GM12878 (cell line): ENCODE data around the gene INPP4B. TPM values are rescaled to one million over a fixed set of nuclear protein-coding genes. Genes with fewer than 3 reads are reported as not detected.

Source experiments
- ATAC-seq: fragments of 200-7000 bp; cut with Tn5 transposase; 3 replicates; pipeline ENCODE4 v1.9.1; 2020; ENCODE audit warnings: mild to moderate bottlenecking, moderate library complexity
- BruUV-seq: library from RNA; stranded (reverse); fragments of 400-500 nt; replicated peaks from 2 replicates; lab custom pipeline; 2021; lab: Mats Ljungman, UMichigan
- CTCF ChIA-PET: fragments of 300-600 bp; sonication (Branson Sonifier 250); formaldehyde crosslinking; extraction: SDS; loops from one replicate; lab custom pipeline; 2021; ENCODE audit warnings: inconsistent platforms; lab: Yijun Ruan, JAX
- POLR2A ChIA-PET: fragments of 350-600 bp; formaldehyde crosslinking; extraction: SDS; loops from one replicate; lab custom pipeline; 2021; ENCODE audit warnings: inconsistent platforms; lab: Charles Lee
- RAD21 ChIA-PET: fragments of 300-600 bp; sonication (Branson Sonifier 250); formaldehyde crosslinking; loops from one replicate; lab custom pipeline; 2023; ENCODE audit warnings: antibody characterized with exemption; ENCODE audit not compliant: unreplicated experiment; lab: Charles Lee
- SMC1A ChIA-PET: fragments of 300-600 bp; sonication (Branson Sonifier 250); formaldehyde crosslinking; loops from one replicate; lab custom pipeline; 2023; ENCODE audit not compliant: unreplicated experiment, uncharacterized antibody; lab: Charles Lee
- DNase-seq: peaks from one replicate; pipeline ENCODE4 v3.0.0-alpha.2; 2011; ENCODE audit warnings: low read depth, low spot score
- FAIRE-seq: peaks from 3 replicates; lab custom pipeline; 2011; peaks lifted over from hg19 to GRCh38; lab: Jason Lieb, UNC
- H2AFZ ChIP-seq: 2 replicates; pipeline ENCODE4 v1.6.0; 2011; ENCODE audit warnings: low read depth, low read length, control low read depth; ENCODE audit not compliant: control insufficient read depth
- H3K27ac ChIP-seq: 2 replicates; pipeline ENCODE4 v1.5.1; 2011; ENCODE audit warnings: control low read depth; ENCODE audit not compliant: control insufficient read depth, insufficient read depth
- H3K27me3 ChIP-seq, 2 experiments: replicated peaks in 1 of 2; 2 replicates each; pipeline versions ENCODE4 v1.6.0 to v1.6.1; 2011; ENCODE audit warnings: low read length in 1 of 2; ENCODE audit not compliant: control insufficient read depth in 2 of 2, insufficient read depth in 2 of 2
- H3K36me3 ChIP-seq, 2 experiments: 2 replicates each; pipeline ENCODE4 v1.5.1; 2011; ENCODE audit warnings: low read length in 1 of 2; ENCODE audit not compliant: control insufficient read depth in 2 of 2, insufficient read depth in 2 of 2
- H3K4me1 ChIP-seq: 2 replicates; pipeline ENCODE4 v1.6.1; 2011; ENCODE audit warnings: mild to moderate bottlenecking, low read length, moderate library complexity, mixed read lengths; ENCODE audit not compliant: control insufficient read depth, insufficient read depth
- H3K4me2 ChIP-seq: 2 replicates; pipeline ENCODE4 v1.6.0; 2011; ENCODE audit warnings: control low read depth; ENCODE audit not compliant: control insufficient read depth, insufficient read depth
- H3K4me3 ChIP-seq: fragments of 200-600 bp; sonication (generic); 2 replicates; pipeline ENCODE4 v1.5.1; 2016
- H3K79me2 ChIP-seq: 2 replicates; pipeline ENCODE4 v1.6.0; 2011; ENCODE audit warnings: low read length; ENCODE audit not compliant: control insufficient read depth, insufficient read depth
- H3K9ac ChIP-seq: 2 replicates; pipeline ENCODE4 v1.8.0; 2011; ENCODE audit warnings: low read length, control low read depth, mixed read lengths; ENCODE audit not compliant: control insufficient read depth, insufficient read depth
- H3K9me3 ChIP-seq: replicated peaks from 3 replicates; pipeline ENCODE4 v1.5.1; 2011; ENCODE audit warnings: mild to moderate bottlenecking, low read length; ENCODE audit not compliant: control insufficient read depth, insufficient read depth
- H4K20me1 ChIP-seq: 2 replicates; pipeline ENCODE4 v1.6.0; 2011; ENCODE audit not compliant: control insufficient read depth, insufficient read depth
- EGR1 ChIP-seq, 2 experiments: IDR thresholded peaks; 1 replicate in 1 of 2; 2 replicates in 1 of 2; pipeline ENCODE4 v1.6.1; 2011 to 2012; ENCODE audit warnings: low read depth in 2 of 2, low read length in 2 of 2, borderline replicate concordance in 1 of 2, mild to moderate bottlenecking in 1 of 2, moderate library complexity in 1 of 2
- EZH2 ChIP-seq: IDR thresholded peaks from 2 replicates; pipeline ENCODE4 v1.6.1; 2012; ENCODE audit warnings: low read depth, mild to moderate bottlenecking, control low read depth, inconsistent platforms, low read length, borderline replicate concordance; ENCODE audit not compliant: control insufficient read depth
- FOXK2 ChIP-seq: fragments of 450-650 bp; IDR thresholded peaks from 2 replicates; pipeline ENCODE4 v1.6.1; 2017; ENCODE audit warnings: mild to moderate bottlenecking, moderate library complexity
- MEF2B ChIP-seq: fragments of 450-650 bp; IDR thresholded peaks from 2 replicates; pipeline ENCODE4 v1.6.1; 2018; ENCODE audit warnings: mild to moderate bottlenecking, moderate library complexity; ENCODE audit not compliant: partially characterized antibody, poor library complexity, severe bottlenecking
- NFIC ChIP-seq: IDR thresholded peaks from 2 replicates; pipeline ENCODE4 v1.6.1; 2012; ENCODE audit warnings: low read depth, mild to moderate bottlenecking, inconsistent platforms, low read length, moderate library complexity
- STAT1 ChIP-seq: fragments of 450-650 bp; conservative IDR thresholded peaks from 2 replicates; pipeline ENCODE4 v1.6.1; 2014; ENCODE audit warnings: antibody characterized with exemption, mild to moderate bottlenecking
- ZZZ3 ChIP-seq: IDR thresholded peaks from 2 replicates; pipeline ENCODE4 v1.6.1; 2011; ENCODE audit warnings: low read depth; ENCODE audit not compliant: control insufficient read depth, insufficient read length
- WGBS: methylation state at CpG from one replicate; pipeline ENCODE4 v1.1.6; 2016; ENCODE audit warnings: low lambda C conversion rate; ENCODE audit not compliant: insufficient replicate concordance, insufficient coverage; ENCODE audit errors: missing lambda C conversion rate; 5-methylcytosine and 5-hydroxymethylcytosine counted together
- in situ Hi-C: fragments of 300-500 bp; cut with MboI; formaldehyde crosslinking; loops from 9 replicates; pipeline ENCODE4 v1.14.3; 2018; ENCODE audit warnings: mixed read lengths
- intact Hi-C: fragments of 100-400 bp; cut with micrococcal nuclease; formaldehyde crosslinking; loops from one replicate; pipeline ENCODE4 v1.14.2; 2022; ENCODE audit not compliant: unreplicated experiment
- polyA plus RNA-seq, 11 experiments: library from polyadenylated mRNA; depleted of rRNA in 4 of 11; unstranded in 6 of 11; stranded (reverse) in 5 of 11; fragments of >200 nt; fragmentation: Nextera tagmentation in 4 of 11; fragmentation: Illumina TruSeq in 1 of 11; extraction: Ambion mirVana in 4 of 11; extraction: Trizol in 1 of 11; gene quantifications; 1 replicate in 1 of 11; 2 replicates in 10 of 11; pipeline versions ENCODE4 v1.2.1 to v1.2.3, GENCODE V29; 2011 to 2016; ENCODE audit warnings: inconsistent platforms in 2 of 11, missing spikeins in 2 of 11, low read depth in 1 of 11
- total RNA-seq, 4 experiments: library from RNA; depleted of rRNA in 3 of 4; stranded (reverse); fragments of >200 nt in 3 of 4; fragmentation: Illumina TruSeq in 1 of 4; extraction: Trizol in 1 of 4; gene quantifications; 2 replicates each; pipeline versions ENCODE4 v1.2.1 to v1.2.3, GENCODE V29; 2013 to 2021

Gene INPP4B
- total and polyA plus RNA-seq, 10 of the 15 experiments (the other 5 are each of a cell fraction or from before 2014, with no cell fraction given), result 0.53 to 11.2 (median 0.95) TPM

DNA sequence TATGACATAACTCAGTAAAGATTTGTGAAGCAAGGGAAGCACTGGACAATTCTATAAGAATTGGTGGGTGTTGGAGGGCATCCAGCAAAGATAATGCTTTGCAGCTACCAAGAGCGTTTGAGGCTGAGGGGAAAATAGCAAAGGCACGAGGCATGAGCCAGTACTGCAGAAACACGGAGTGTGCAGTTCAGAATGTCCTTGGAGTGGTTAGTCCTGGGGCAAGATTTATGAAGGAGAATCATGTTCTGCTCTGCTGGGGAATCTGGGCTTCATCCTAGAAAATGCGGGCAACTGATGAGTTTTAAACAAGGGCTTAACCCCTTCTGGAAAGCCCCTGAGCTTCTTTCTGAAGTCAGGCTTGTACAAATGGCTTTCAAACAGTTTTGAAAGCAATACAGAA is 757.2 kb downstream of the INPP4B start (continued):
- TF ChIP-seq EGR1 (IDR thresholded peaks at IDR 0.05; ENCODE audit: borderline replicate concordance in 1 of 2, low read depth in 2 of 2, low read length in 2 of 2), result no peak
- TF ChIP-seq MEF2B, result no peak
- no peak for TF ChIP-seq EZH2
- TF ChIP-seq ZZZ3, result no peak

DNA sequence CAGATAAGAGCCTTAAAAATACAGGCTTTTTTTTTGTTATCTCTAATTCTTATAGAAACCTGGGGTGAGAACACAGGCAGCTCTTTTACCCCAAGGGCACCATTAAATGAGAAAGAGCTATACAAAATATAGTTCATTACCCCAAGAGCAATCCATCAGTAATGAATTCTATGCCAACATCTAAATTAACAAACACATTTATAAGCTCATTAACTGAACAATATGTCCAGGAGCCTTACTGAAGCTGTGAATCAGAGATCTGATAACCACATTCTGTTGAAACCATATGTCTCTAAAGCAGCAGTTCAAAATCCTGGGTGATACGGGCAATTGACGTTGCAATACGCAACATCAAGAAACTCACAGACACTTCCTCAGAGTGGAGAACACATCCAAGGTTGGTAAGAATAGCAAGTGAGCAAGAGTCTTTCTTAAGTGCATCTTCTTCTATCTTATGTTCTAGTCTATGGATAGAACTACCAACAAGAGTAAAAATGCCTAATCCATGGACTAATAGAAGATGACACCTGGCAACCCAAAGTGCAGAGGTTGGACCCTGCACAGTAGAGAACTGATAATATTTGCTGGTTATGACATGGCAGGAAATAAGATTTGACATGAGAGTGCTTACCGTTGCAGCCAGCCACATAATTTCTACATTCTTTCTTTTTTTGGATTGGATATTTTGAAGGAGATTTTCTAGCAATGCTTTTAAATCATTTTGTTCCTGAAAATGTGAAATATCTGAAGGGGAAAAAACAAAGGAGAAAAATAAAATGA is 760.4 kb downstream of the INPP4B start:
- Histone ChIP-seq H3K27ac (no peak overlapping the region), H4K20me1 (no peaks in the 10 kb centered on the region), H3K9ac (no peak overlapping the region), H3K27me3 (peaks cover 0 to 1% of the 10 kb centered on the region in 2 experiments; a peak in 1 of 4 replicates), H3K4me2 (no peak overlapping the region), H3K9me3 (no peaks in the 10 kb centered on the region), H3K4me1 (no peaks in the 10 kb centered on the region), H3K4me3 (no peak overlapping the region), H3K36me3 (no peaks in the 10 kb centered on the region), H2AFZ (no peak overlapping the region), H3K79me2 (no peaks in the 10 kb centered on the region)
- DNase-seq, result no peak
- CTCF ChIA-PET, result interaction anchor here (0.6 to 2.6 kb wide), 4 partner anchors 9 to 837 kb away, joined by 3 to 7 read pairs (median 4); no protein-coding TSS in a partner anchor
- no peak for FAIRE-seq
- no peak for ATAC-seq
- intact Hi-C loops, result no loop called here
- TF ChIP-seq STAT1 (no peak), NFIC (no peak), FOXK2 (no peak)
- 56% methylated on average over 4 of the region's 4 CpGs for WGBS
- SMC1A ChIA-PET, result interaction anchor here (0.6 kb wide), 1 partner anchor 8 kb away, joined by 3 read pairs; no protein-coding TSS in a partner anchor
- RAD21 ChIA-PET, result interaction anchor here (2.0 kb wide), 1 partner anchor 780 kb away, joined by 4 read pairs; no protein-coding TSS in a partner anchor
- in situ Hi-C loops, result no loop called here
- BruUV-seq, result no TSS peak
- POLR2A ChIA-PET, result no interaction called here
